Measurements from ENCODE around the gene SLC9A9.

DNA sequence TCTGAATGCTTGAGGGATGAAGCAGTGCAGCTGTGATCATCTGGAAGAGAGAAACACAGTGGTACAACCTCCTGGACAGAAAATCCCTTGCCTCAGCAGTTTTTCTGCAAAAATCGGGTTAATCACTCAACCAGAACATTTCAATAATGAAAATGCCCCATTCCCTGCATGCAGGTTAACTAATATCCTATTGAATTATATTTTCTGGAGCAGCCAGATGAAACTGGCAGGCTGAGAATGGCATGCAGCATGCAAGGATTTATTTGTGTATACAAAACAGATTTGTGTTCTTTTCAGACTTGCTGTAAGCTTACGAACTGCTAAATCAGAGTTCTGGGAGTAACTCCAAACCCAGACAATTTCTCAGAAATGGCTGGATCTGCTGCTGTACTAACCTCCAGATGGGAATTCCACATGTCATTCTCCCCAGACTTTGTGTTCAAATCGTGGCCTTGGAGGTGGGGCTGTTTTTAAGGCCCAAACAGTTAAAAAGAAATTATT lies 39.1 kb downstream of the SLC9A9 start:
- TF ChIP-seq, protein P1, sequence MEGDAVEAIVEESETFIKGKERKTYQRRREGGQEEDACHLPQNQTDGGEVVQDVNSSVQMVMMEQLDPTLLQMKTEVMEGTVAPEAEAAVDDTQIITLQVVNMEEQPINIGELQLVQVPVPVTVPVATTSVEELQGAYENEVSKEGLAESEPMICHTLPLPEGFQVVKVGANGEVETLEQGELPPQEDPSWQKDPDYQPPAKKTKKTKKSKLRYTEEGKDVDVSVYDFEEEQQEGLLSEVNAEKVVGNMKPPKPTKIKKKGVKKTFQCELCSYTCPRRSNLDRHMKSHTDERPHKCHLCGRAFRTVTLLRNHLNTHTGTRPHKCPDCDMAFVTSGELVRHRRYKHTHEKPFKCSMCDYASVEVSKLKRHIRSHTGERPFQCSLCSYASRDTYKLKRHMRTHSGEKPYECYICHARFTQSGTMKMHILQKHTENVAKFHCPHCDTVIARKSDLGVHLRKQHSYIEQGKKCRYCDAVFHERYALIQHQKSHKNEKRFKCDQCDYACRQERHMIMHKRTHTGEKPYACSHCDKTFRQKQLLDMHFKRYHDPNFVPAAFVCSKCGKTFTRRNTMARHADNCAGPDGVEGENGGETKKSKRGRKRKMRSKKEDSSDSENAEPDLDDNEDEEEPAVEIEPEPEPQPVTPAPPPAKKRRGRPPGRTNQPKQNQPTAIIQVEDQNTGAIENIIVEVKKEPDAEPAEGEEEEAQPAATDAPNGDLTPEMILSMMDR (IDR thresholded peaks at IDR 0.05; ENCODE audit: borderline replicate concordance, extremely low read depth, low read length, poor library complexity, severe bottlenecking) = no peak
- TF ChIP-seq EZH2 (IDR thresholded peaks at IDR 0.05; ENCODE audit: borderline replicate concordance, low read depth, low read length, severe bottlenecking) = no peak

Data from DND-41 (cell line).